ENCODE data around the gene BAD. TPM values are rescaled to one million over a fixed set of nuclear protein-coding genes. Genes with fewer than 3 reads are reported as not detected.
A peak's percentile ranks its signal among the peaks of the same experiment; 100 is the strongest.

The BAD gene
- total and polyA plus RNA-seq, 11 donors: 41.5 to 123 (median 58.5) TPM

GRCh38 chr11:64249038-64249437 is 35.4 kb downstream of the BAD start:
- WGBS, 4 donors: 89 to 96% (median 96%) methylated on average over 4 of the region's 4 CpGs
- peaks cover 5 to 67% (median 41%) of the 10 kb centered on the region in 12 donors for H3K4me1 ChIP-seq
- no peaks in the 10 kb centered on the region for H3K27me3 ChIP-seq
- TF ChIP-seq, protein P1, sequence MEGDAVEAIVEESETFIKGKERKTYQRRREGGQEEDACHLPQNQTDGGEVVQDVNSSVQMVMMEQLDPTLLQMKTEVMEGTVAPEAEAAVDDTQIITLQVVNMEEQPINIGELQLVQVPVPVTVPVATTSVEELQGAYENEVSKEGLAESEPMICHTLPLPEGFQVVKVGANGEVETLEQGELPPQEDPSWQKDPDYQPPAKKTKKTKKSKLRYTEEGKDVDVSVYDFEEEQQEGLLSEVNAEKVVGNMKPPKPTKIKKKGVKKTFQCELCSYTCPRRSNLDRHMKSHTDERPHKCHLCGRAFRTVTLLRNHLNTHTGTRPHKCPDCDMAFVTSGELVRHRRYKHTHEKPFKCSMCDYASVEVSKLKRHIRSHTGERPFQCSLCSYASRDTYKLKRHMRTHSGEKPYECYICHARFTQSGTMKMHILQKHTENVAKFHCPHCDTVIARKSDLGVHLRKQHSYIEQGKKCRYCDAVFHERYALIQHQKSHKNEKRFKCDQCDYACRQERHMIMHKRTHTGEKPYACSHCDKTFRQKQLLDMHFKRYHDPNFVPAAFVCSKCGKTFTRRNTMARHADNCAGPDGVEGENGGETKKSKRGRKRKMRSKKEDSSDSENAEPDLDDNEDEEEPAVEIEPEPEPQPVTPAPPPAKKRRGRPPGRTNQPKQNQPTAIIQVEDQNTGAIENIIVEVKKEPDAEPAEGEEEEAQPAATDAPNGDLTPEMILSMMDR (IDR thresholded peaks at IDR 0.05): no peak
- no peak for TF ChIP-seq POLR2A (IDR thresholded peaks at IDR 0.05)
- intact Hi-C loops (cut with DNase I): no loop called here
- ATAC-seq (no peak), DNase-seq (no peak)
- H3K27ac ChIP-seq: no peak overlapping the region
- H3K4me3 ChIP-seq: no peak overlapping the region
- no peaks in the 10 kb centered on the region for H3K9me3 ChIP-seq
- peaks cover 0 to 4% (median under 1%) of the 10 kb centered on the region in 9 donors for H3K36me3 ChIP-seq

- H3K4me1 ChIP-seq: peaks cover 5 to 66% (median 40%) of the 10 kb centered on the region in 12 donors
- no peak overlapping the region for H3K27ac ChIP-seq
- no peak for TF ChIP-seq POLR2A (IDR thresholded peaks at IDR 0.05)
- TF ChIP-seq, protein P1 (IDR thresholded peaks at IDR 0.05): no peak
- H3K9me3 ChIP-seq: no peaks in the 10 kb centered on the region
- no peak overlapping the region for H3K4me3 ChIP-seq
- intact Hi-C loops (cut with DNase I): no loop called here
- 76 to 96% (median 81%) methylated on average over 7 of the region's 7 CpGs for WGBS, 4 donors
- H3K27me3 ChIP-seq: no peaks in the 10 kb centered on the region
- DNase-seq: no peak
- ATAC-seq: no peak
- H3K36me3 ChIP-seq: peaks cover 0 to 8% (median 5%) of the 10 kb centered on the region in 9 donors
Observed at GRCh38 chr11:64248578-64248977, 35.9 kb downstream of the BAD start.

- no peak for DNase-seq
- intact Hi-C loops (cut with DNase I): loop anchor here in 2 of 10 donors (2.0 kb wide), 2 partner anchors 21 to 57 kb away; partner anchors contain the start of gene ESRRA (in 2 of the 2)
- Histone ChIP-seq H3K27me3 (no peaks in the 10 kb centered on the region), H3K36me3 (peaks cover 0 to 15% (median 8%) of the 10 kb centered on the region in 9 donors), H3K9me3 (no peaks in the 10 kb centered on the region), H3K27ac (peak overlapping the region; percentile 37 to 96 (median 92)), H3K4me3 (peak overlapping the region; percentile 49 to 90 (median 72)), H3K4me1 (peaks cover 5 to 65% (median 37%) of the 10 kb centered on the region in 12 donors)
- TF ChIP-seq, protein P1 (IDR thresholded peaks at IDR 0.05): no peak
- TF ChIP-seq POLR2A (IDR thresholded peaks at IDR 0.05): no peak
- ATAC-seq: peak in 2 of 4 donors; percentile 0 to 1
- 35 to 42% (median 36%) methylated on average over 31 of the region's 31 CpGs for WGBS, 4 donors
Observed at GRCh38 chr11:64247729-64248531, 36.5 kb downstream of the BAD start.

Data from heart left ventricle (tissue), 16 donors.